ENCODE data around the gene HTT. TPM values are rescaled to one million over a fixed set of nuclear protein-coding genes. Genes with fewer than 3 reads are reported as not detected.

Gene HTT
- polyA plus RNA-seq, 1 donor from 2014 or later = 11.5 TPM

DNA sequence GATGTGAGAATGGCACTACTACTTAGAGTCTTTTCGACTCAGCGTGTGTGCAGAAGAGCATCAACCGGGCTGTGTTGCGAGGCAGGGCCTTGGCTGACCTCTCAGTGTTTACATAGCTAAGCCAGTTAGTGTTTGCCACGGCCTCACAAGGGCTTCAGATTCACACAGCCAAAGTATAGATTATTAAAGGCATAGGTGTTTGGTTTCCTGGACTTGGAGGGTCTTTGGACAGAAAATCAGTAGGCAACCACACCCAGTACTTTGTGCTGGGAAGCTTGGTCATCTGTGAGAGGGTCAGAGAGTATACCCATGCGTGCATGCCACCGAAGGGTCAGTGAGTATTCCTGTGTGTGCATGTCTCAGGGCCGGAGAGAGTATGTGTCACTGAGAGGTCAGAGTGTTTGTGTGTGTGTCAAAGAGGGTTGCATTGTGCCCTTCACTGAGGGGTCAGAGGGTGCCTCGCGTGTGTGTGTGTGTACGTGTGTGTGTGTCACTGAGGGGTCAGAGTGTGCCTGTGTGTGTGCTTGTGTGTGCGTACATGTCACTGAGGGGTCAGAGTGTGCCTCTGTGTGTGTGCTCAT is 104.7 kb downstream of the HTT start:
- Histone ChIP-seq H3K79me2 (replicated peaks; ENCODE audit: insufficient read depth, low read length) (no peaks in the 10 kb centered on the region), H3K9me2 (ENCODE audit: insufficient read depth, low read length) (no peaks in the 10 kb centered on the region), H3K9ac (ENCODE audit: low read length) (no peak overlapping the region), H3K27me3 (ENCODE audit: insufficient read depth, low read depth, low read length) (no peaks in the 10 kb centered on the region), H3K4me2 (ENCODE audit: low read length) (no peak overlapping the region), H3K36me3 (ENCODE audit: insufficient read depth, low read length) (peaks cover 8% of the 10 kb centered on the region), H2AFZ (ENCODE audit: low read depth, low read length) (no peak overlapping the region), H4K20me1 (ENCODE audit: insufficient read depth) (no peaks in the 10 kb centered on the region), H3K9me3 (ENCODE audit: low read length) (no peaks in the 10 kb centered on the region), H3K4me3 (ENCODE audit: low read length) (no peak overlapping the region), H3F3A (ENCODE audit: insufficient read depth, low read length, poor library complexity, severe bottlenecking) (no peaks in the 10 kb centered on the region), H3K27ac (ENCODE audit: low read length) (no peak overlapping the region)
- TF ChIP-seq EP300 (conservative IDR thresholded peaks at IDR 0.05; ENCODE audit: poor library complexity, severe bottlenecking) = no peak
- TF ChIP-seq POLR2AphosphoS5 (IDR thresholded peaks at IDR 0.05) = no peak
- TF ChIP-seq EZH2 (IDR thresholded peaks at IDR 0.05; ENCODE audit: borderline replicate concordance, insufficient read depth, low read length, poor library complexity, severe bottlenecking) = no peak
- TF ChIP-seq, protein P1, sequence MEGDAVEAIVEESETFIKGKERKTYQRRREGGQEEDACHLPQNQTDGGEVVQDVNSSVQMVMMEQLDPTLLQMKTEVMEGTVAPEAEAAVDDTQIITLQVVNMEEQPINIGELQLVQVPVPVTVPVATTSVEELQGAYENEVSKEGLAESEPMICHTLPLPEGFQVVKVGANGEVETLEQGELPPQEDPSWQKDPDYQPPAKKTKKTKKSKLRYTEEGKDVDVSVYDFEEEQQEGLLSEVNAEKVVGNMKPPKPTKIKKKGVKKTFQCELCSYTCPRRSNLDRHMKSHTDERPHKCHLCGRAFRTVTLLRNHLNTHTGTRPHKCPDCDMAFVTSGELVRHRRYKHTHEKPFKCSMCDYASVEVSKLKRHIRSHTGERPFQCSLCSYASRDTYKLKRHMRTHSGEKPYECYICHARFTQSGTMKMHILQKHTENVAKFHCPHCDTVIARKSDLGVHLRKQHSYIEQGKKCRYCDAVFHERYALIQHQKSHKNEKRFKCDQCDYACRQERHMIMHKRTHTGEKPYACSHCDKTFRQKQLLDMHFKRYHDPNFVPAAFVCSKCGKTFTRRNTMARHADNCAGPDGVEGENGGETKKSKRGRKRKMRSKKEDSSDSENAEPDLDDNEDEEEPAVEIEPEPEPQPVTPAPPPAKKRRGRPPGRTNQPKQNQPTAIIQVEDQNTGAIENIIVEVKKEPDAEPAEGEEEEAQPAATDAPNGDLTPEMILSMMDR (IDR thresholded peaks at IDR 0.05; ENCODE audit: poor library complexity, severe bottlenecking) = no peak
- no peak for TF ChIP-seq SMC3 (conservative IDR thresholded peaks at IDR 0.05; ENCODE audit: poor library complexity)
- no peak for TF ChIP-seq TAF1 (IDR thresholded peaks at IDR 0.05; ENCODE audit: low read depth)
- TF ChIP-seq, protein P2, sequence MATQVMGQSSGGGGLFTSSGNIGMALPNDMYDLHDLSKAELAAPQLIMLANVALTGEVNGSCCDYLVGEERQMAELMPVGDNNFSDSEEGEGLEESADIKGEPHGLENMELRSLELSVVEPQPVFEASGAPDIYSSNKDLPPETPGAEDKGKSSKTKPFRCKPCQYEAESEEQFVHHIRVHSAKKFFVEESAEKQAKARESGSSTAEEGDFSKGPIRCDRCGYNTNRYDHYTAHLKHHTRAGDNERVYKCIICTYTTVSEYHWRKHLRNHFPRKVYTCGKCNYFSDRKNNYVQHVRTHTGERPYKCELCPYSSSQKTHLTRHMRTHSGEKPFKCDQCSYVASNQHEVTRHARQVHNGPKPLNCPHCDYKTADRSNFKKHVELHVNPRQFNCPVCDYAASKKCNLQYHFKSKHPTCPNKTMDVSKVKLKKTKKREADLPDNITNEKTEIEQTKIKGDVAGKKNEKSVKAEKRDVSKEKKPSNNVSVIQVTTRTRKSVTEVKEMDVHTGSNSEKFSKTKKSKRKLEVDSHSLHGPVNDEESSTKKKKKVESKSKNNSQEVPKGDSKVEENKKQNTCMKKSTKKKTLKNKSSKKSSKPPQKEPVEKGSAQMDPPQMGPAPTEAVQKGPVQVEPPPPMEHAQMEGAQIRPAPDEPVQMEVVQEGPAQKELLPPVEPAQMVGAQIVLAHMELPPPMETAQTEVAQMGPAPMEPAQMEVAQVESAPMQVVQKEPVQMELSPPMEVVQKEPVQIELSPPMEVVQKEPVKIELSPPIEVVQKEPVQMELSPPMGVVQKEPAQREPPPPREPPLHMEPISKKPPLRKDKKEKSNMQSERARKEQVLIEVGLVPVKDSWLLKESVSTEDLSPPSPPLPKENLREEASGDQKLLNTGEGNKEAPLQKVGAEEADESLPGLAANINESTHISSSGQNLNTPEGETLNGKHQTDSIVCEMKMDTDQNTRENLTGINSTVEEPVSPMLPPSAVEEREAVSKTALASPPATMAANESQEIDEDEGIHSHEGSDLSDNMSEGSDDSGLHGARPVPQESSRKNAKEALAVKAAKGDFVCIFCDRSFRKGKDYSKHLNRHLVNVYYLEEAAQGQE (IDR thresholded peaks at IDR 0.05; ENCODE audit: borderline replicate concordance) = no peak
- TF ChIP-seq RAD21 (conservative IDR thresholded peaks at IDR 0.05) = no peak
- TF ChIP-seq MXI1 (conservative IDR thresholded peaks at IDR 0.05; ENCODE audit: poor library complexity, severe bottlenecking) = no peak

DNA sequence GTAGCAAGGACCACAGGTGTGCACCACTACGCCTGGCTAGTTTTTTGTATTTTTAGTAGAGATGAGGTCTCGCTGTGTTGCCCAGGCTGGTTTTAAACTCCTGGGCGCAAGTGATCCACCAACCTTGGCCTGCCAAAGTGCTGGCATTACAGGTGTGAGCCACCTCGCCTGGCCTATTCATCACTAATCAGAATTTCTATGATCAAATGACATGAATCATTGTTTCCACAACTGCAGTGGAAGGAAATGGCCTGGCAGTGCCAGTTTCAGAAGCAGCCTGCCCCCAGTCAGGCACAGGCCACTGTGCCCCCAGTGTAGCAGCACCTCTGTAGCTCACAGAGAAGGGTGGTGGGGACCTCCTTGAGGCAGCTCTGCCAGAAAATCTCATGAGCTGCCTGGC is 108.5 kb downstream of the HTT start:
- no peak overlapping the region for H2AFZ ChIP-seq (ENCODE audit: low read depth, low read length)
- no peaks in the 10 kb centered on the region for H4K20me1 ChIP-seq (ENCODE audit: insufficient read depth)
- H3K9me3 ChIP-seq (ENCODE audit: low read length) = no peaks in the 10 kb centered on the region
- H3K9ac ChIP-seq (ENCODE audit: low read length) = no peak overlapping the region
- H3K79me2 ChIP-seq (replicated peaks; ENCODE audit: insufficient read depth, low read length) = no peaks in the 10 kb centered on the region
- no peak overlapping the region for H3K27ac ChIP-seq (ENCODE audit: low read length)
- no peaks in the 10 kb centered on the region for H3K27me3 ChIP-seq (ENCODE audit: insufficient read depth, low read depth, low read length)
- no peaks in the 10 kb centered on the region for H3K9me2 ChIP-seq (ENCODE audit: insufficient read depth, low read length)
- H3F3A ChIP-seq (ENCODE audit: insufficient read depth, low read length, poor library complexity, severe bottlenecking) = no peaks in the 10 kb centered on the region
- TF ChIP-seq RAD21 (conservative IDR thresholded peaks at IDR 0.05) (no peak), TAF1 (IDR thresholded peaks at IDR 0.05; ENCODE audit: low read depth) (no peak), EP300 (conservative IDR thresholded peaks at IDR 0.05; ENCODE audit: poor library complexity, severe bottlenecking) (no peak), POLR2AphosphoS5 (IDR thresholded peaks at IDR 0.05) (no peak), MXI1 (conservative IDR thresholded peaks at IDR 0.05; ENCODE audit: poor library complexity, severe bottlenecking) (no peak), EZH2 (IDR thresholded peaks at IDR 0.05; ENCODE audit: borderline replicate concordance, insufficient read depth, low read length, poor library complexity, severe bottlenecking) (no peak), SMC3 (conservative IDR thresholded peaks at IDR 0.05; ENCODE audit: poor library complexity) (no peak)
- TF ChIP-seq, protein P2 (IDR thresholded peaks at IDR 0.05; ENCODE audit: borderline replicate concordance) = no peak
- TF ChIP-seq, protein P1 (IDR thresholded peaks at IDR 0.05; ENCODE audit: poor library complexity, severe bottlenecking) = no peak
- H3K36me3 ChIP-seq (ENCODE audit: insufficient read depth, low read length) = peaks cover 8% of the 10 kb centered on the region
- no peak overlapping the region for H3K4me2 ChIP-seq (ENCODE audit: low read length)
- no peak overlapping the region for H3K4me3 ChIP-seq (ENCODE audit: low read length)
